ENCODE data around the gene DLG2.

Gene DLG2

GRCh38 chr11:84236436-84236835, 1390.7 kb downstream of the DLG2 start:
- Mint-ChIP-seq H3K4me1 (no peaks in the 10 kb centered on the region), H3K36me3 (ENCODE audit: insufficient read depth) (no peaks in the 10 kb centered on the region), H3K27me3 (no peaks in the 10 kb centered on the region), H3K4me3 (no peak overlapping the region), H3K9me3 (peaks cover 27% of the 10 kb centered on the region), H3K27ac (ENCODE audit: low read depth) (no peak overlapping the region)
- no peak for DNase-seq (ENCODE audit: low spot score in 2 of 2)
- no peak for ATAC-seq (replicated peaks; ENCODE audit: extremely low read depth, poor library complexity, severe bottlenecking)

- Mint-ChIP-seq H3K9me3 (peaks cover 37% of the 10 kb centered on the region), H3K27ac (ENCODE audit: low read depth) (no peak overlapping the region), H3K4me3 (no peak overlapping the region), H3K27me3 (no peaks in the 10 kb centered on the region), H3K36me3 (ENCODE audit: insufficient read depth) (no peaks in the 10 kb centered on the region), H3K4me1 (no peaks in the 10 kb centered on the region)
- ATAC-seq (replicated peaks; ENCODE audit: extremely low read depth, poor library complexity, severe bottlenecking), result no peak
- no peak for DNase-seq (ENCODE audit: low spot score in 2 of 2)
These were observed 1392.5 kb downstream of the DLG2 start for GRCh38 chr11:84234462-84235202.

- Mint-ChIP-seq H3K4me3 (no peak overlapping the region), H3K27me3 (no peaks in the 10 kb centered on the region), H3K4me1 (no peaks in the 10 kb centered on the region), H3K36me3 (ENCODE audit: insufficient read depth) (no peaks in the 10 kb centered on the region), H3K9me3 (peaks cover 37% of the 10 kb centered on the region), H3K27ac (ENCODE audit: low read depth) (no peak overlapping the region)
- DNase-seq (ENCODE audit: low spot score in 2 of 2), result no peak
- ATAC-seq (replicated peaks; ENCODE audit: extremely low read depth, poor library complexity, severe bottlenecking), result no peak
These were observed 1393.1 kb downstream of the DLG2 start for GRCh38 chr11:84234011-84234410.

- H3K27me3 Mint-ChIP-seq, result no peaks in the 10 kb centered on the region
- peaks cover 35% of the 10 kb centered on the region for H3K9me3 Mint-ChIP-seq
- ATAC-seq (replicated peaks; ENCODE audit: extremely low read depth, poor library complexity, severe bottlenecking) (no peak), DNase-seq (ENCODE audit: low spot score in 2 of 2) (no peak)
- no peak overlapping the region for H3K4me3 Mint-ChIP-seq
- H3K27ac Mint-ChIP-seq (ENCODE audit: low read depth), result no peak overlapping the region
- H3K4me1 Mint-ChIP-seq, result no peaks in the 10 kb centered on the region
- no peaks in the 10 kb centered on the region for H3K36me3 Mint-ChIP-seq (ENCODE audit: insufficient read depth)
These were observed 1394.6 kb downstream of the DLG2 start for GRCh38 chr11:84232511-84232910.

GRCh38 chr11:84230402-84230801, 1396.7 kb downstream of the DLG2 start:
- H3K27ac Mint-ChIP-seq (ENCODE audit: low read depth), result no peak overlapping the region
- no peak for ATAC-seq (replicated peaks; ENCODE audit: extremely low read depth, poor library complexity, severe bottlenecking)
- no peak overlapping the region for H3K4me3 Mint-ChIP-seq
- H3K4me1 Mint-ChIP-seq, result no peaks in the 10 kb centered on the region
- no peaks in the 10 kb centered on the region for H3K36me3 Mint-ChIP-seq (ENCODE audit: insufficient read depth)
- no peak for DNase-seq (ENCODE audit: low spot score in 2 of 2)
- H3K27me3 Mint-ChIP-seq, result no peaks in the 10 kb centered on the region
- peaks cover 31% of the 10 kb centered on the region for H3K9me3 Mint-ChIP-seq

- Mint-ChIP-seq H3K9me3 (peaks cover 31% of the 10 kb centered on the region), H3K27me3 (no peaks in the 10 kb centered on the region), H3K4me3 (no peak overlapping the region), H3K27ac (ENCODE audit: low read depth) (no peak overlapping the region), H3K4me1 (no peaks in the 10 kb centered on the region), H3K36me3 (ENCODE audit: insufficient read depth) (no peaks in the 10 kb centered on the region)
- DNase-seq (ENCODE audit: low spot score in 2 of 2), result no peak
- ATAC-seq (replicated peaks; ENCODE audit: extremely low read depth, poor library complexity, severe bottlenecking), result no peak
These were observed 1399.0 kb downstream of the DLG2 start for GRCh38 chr11:84227970-84228665.

- Mint-ChIP-seq H3K27ac (ENCODE audit: low read depth) (no peak overlapping the region), H3K27me3 (no peaks in the 10 kb centered on the region), H3K9me3 (peaks cover 16% of the 10 kb centered on the region), H3K4me3 (no peak overlapping the region), H3K4me1 (no peaks in the 10 kb centered on the region), H3K36me3 (ENCODE audit: insufficient read depth) (no peaks in the 10 kb centered on the region)
- ATAC-seq (replicated peaks; ENCODE audit: extremely low read depth, poor library complexity, severe bottlenecking) (no peak), DNase-seq (ENCODE audit: low spot score in 2 of 2) (no peak)
These were observed 1403.1 kb downstream of the DLG2 start for GRCh38 chr11:84224042-84224441.

GRCh38 chr11:84218318-84218717, 1408.8 kb downstream of the DLG2 start:
- no peak overlapping the region for H3K27ac Mint-ChIP-seq (ENCODE audit: low read depth)
- DNase-seq (ENCODE audit: low spot score in 2 of 2) (no peak), ATAC-seq (replicated peaks; ENCODE audit: extremely low read depth, poor library complexity, severe bottlenecking) (no peak)
- no peaks in the 10 kb centered on the region for H3K36me3 Mint-ChIP-seq (ENCODE audit: insufficient read depth)
- H3K4me1 Mint-ChIP-seq, result no peaks in the 10 kb centered on the region
- H3K27me3 Mint-ChIP-seq, result no peaks in the 10 kb centered on the region
- peaks cover 14% of the 10 kb centered on the region for H3K9me3 Mint-ChIP-seq
- H3K4me3 Mint-ChIP-seq, result no peak overlapping the region

GRCh38 chr11:84215672-84216071, 1411.5 kb downstream of the DLG2 start:
- ATAC-seq (replicated peaks; ENCODE audit: extremely low read depth, poor library complexity, severe bottlenecking) (no peak), DNase-seq (ENCODE audit: low spot score in 2 of 2) (no peak)
- Mint-ChIP-seq H3K9me3 (peaks cover 14% of the 10 kb centered on the region), H3K27ac (ENCODE audit: low read depth) (no peak overlapping the region), H3K4me3 (no peak overlapping the region), H3K36me3 (ENCODE audit: insufficient read depth) (no peaks in the 10 kb centered on the region), H3K27me3 (no peaks in the 10 kb centered on the region), H3K4me1 (no peaks in the 10 kb centered on the region)

GRCh38 chr11:84214557-84214956, 1412.6 kb downstream of the DLG2 start:
- no peak for DNase-seq (ENCODE audit: low spot score in 2 of 2)
- H3K27me3 Mint-ChIP-seq, result no peaks in the 10 kb centered on the region
- H3K9me3 Mint-ChIP-seq, result peaks cover 14% of the 10 kb centered on the region
- no peak overlapping the region for H3K27ac Mint-ChIP-seq (ENCODE audit: low read depth)
- no peaks in the 10 kb centered on the region for H3K36me3 Mint-ChIP-seq (ENCODE audit: insufficient read depth)
- H3K4me3 Mint-ChIP-seq, result no peak overlapping the region
- H3K4me1 Mint-ChIP-seq, result no peaks in the 10 kb centered on the region
- no peak for ATAC-seq (replicated peaks; ENCODE audit: extremely low read depth, poor library complexity, severe bottlenecking)

GRCh38 chr11:84212468-84213390, 1414.4 kb downstream of the DLG2 start:
- no peak overlapping the region for H3K4me3 Mint-ChIP-seq
- H3K27me3 Mint-ChIP-seq, result no peaks in the 10 kb centered on the region
- no peak overlapping the region for H3K27ac Mint-ChIP-seq (ENCODE audit: low read depth)
- no peak for ATAC-seq (replicated peaks; ENCODE audit: extremely low read depth, poor library complexity, severe bottlenecking)
- no peaks in the 10 kb centered on the region for H3K36me3 Mint-ChIP-seq (ENCODE audit: insufficient read depth)
- peaks cover 6% of the 10 kb centered on the region for H3K9me3 Mint-ChIP-seq
- no peaks in the 10 kb centered on the region for H3K4me1 Mint-ChIP-seq
- DNase-seq (ENCODE audit: low spot score in 2 of 2), result no peak

- no peaks in the 10 kb centered on the region for H3K4me1 Mint-ChIP-seq
- no peaks in the 10 kb centered on the region for H3K9me3 Mint-ChIP-seq
- H3K27ac Mint-ChIP-seq (ENCODE audit: low read depth), result no peak overlapping the region
- H3K27me3 Mint-ChIP-seq, result no peaks in the 10 kb centered on the region
- DNase-seq (ENCODE audit: low spot score in 2 of 2) (no peak), ATAC-seq (replicated peaks; ENCODE audit: extremely low read depth, poor library complexity, severe bottlenecking) (no peak)
- H3K36me3 Mint-ChIP-seq (ENCODE audit: insufficient read depth), result no peaks in the 10 kb centered on the region
- H3K4me3 Mint-ChIP-seq, result no peak overlapping the region
These were observed 1415.2 kb downstream of the DLG2 start for GRCh38 chr11:84211896-84212295.
